Kidney (tissue), 14 donors: ENCODE data around the gene LDLRAD3. TPM values are rescaled to one million over a fixed set of nuclear protein-coding genes. Genes with fewer than 3 reads are reported as not detected.
"Not testable (repeated sequence)": the region's sequence is repeated elsewhere in the genome, so short reads cannot be mapped to it uniquely, and the experiment has no call there.

ENCODE experiments used
- DNase-seq, 5 donors: peaks; one replicate each; pipeline ENCODE4 v3.0.0-alpha.2; 2013 to 2020
- FAIRE-seq: peaks from 2 replicates; lab custom pipeline; 2012; peaks lifted over from hg19 to GRCh38; lab: Jason Lieb, UNC
- H3K27ac ChIP-seq, 2 donors: one replicate each; pipeline ENCODE4 v1.7.0; 2013; ENCODE audit warnings: low read depth in 2 of 2, low read length in 2 of 2, inconsistent platforms in 1 of 2
- H3K27me3 ChIP-seq: one replicate; pipeline ENCODE4 v1.7.1; 2013; ENCODE audit warnings: low read length, inconsistent platforms; ENCODE audit not compliant: control insufficient read depth, insufficient read depth
- H3K36me3 ChIP-seq, 3 donors: one replicate each; pipeline versions ENCODE4 v1.7.0 to v1.7.1; 2013; ENCODE audit warnings: low read length in 3 of 3, control low read depth in 1 of 3, inconsistent platforms in 1 of 3; ENCODE audit not compliant: insufficient read depth in 3 of 3, control insufficient read depth in 2 of 3
- H3K4me1 ChIP-seq, 3 donors: one replicate each; pipeline versions ENCODE4 v1.7.0 to v1.7.1; 2013; ENCODE audit warnings: low read length in 3 of 3, inconsistent platforms in 1 of 3, low read depth in 1 of 3; ENCODE audit not compliant: control insufficient read depth in 2 of 3, insufficient read depth in 2 of 3
- H3K4me3 ChIP-seq, 3 donors: one replicate each; pipeline versions ENCODE4 v1.7.0 to v1.8.1; 2013; ENCODE audit warnings: low read length in 3 of 3, control low read depth in 1 of 3, inconsistent platforms in 1 of 3
- H3K9ac ChIP-seq, 3 donors: one replicate each; pipeline versions ENCODE4 v1.7.0 to v1.7.1; 2013; ENCODE audit warnings: low read length in 3 of 3, control low read depth in 1 of 3, inconsistent platforms in 1 of 3
- H3K9me3 ChIP-seq, 3 donors: one replicate each; pipeline versions ENCODE4 v1.7.0 to v1.7.1; 2013; ENCODE audit warnings: low read length in 3 of 3, control low read depth in 1 of 3, inconsistent platforms in 1 of 3; ENCODE audit not compliant: control insufficient read depth in 2 of 3, insufficient read depth in 1 of 3
- intact Hi-C: fragments of 100-400 bp; cut with DNase I; formaldehyde crosslinking; loops from one replicate; pipeline ENCODE4 v1.11.1; 2022
- polyA plus RNA-seq: library from polyadenylated mRNA; stranded (reverse); fragments of 350-450 nt; fragmentation: Illumina TruSeq; extraction: RNeasy Lipid Tissue Mini Kit (QIAGEN cat#74804); gene quantifications from one replicate; pipeline ENCODE4 v1.2.3, GENCODE V29; 2014; ENCODE audit warnings: low read depth, low replicate concordance; ENCODE audit not compliant: insufficient read depth
- total RNA-seq: library from RNA; stranded (reverse); fragmentation: NEBNext Ultra II Directional; extraction: Animal tissue kit (Norgen Biotek cat#: 25700); gene quantifications from one replicate; pipeline ENCODE4 v1.2.1, GENCODE V29; 2021
- TF ChIP-seq, protein P1 (sequence below): IDR thresholded peaks from 3 replicates; pipeline ENCODE4 v1.5.1; 2012; ENCODE audit warnings: mild to moderate bottlenecking, moderate library complexity, borderline replicate concordance; ENCODE audit not compliant: insufficient read depth; ENCODE audit errors: extremely low read depth
- donor health status: control.
- donor health status: control.
- donor health status: control.
- donor health status: control.
- donor health status: control.
- donor health status: DM: yes; HTN: yes; CAD: no.
- donor health status: Normal renal cell carcinoma (clear cell type).

Gene LDLRAD3
- total and polyA plus RNA-seq, 2 donors from 2014 or later, result 1.2 to 14.2 TPM

DNA sequence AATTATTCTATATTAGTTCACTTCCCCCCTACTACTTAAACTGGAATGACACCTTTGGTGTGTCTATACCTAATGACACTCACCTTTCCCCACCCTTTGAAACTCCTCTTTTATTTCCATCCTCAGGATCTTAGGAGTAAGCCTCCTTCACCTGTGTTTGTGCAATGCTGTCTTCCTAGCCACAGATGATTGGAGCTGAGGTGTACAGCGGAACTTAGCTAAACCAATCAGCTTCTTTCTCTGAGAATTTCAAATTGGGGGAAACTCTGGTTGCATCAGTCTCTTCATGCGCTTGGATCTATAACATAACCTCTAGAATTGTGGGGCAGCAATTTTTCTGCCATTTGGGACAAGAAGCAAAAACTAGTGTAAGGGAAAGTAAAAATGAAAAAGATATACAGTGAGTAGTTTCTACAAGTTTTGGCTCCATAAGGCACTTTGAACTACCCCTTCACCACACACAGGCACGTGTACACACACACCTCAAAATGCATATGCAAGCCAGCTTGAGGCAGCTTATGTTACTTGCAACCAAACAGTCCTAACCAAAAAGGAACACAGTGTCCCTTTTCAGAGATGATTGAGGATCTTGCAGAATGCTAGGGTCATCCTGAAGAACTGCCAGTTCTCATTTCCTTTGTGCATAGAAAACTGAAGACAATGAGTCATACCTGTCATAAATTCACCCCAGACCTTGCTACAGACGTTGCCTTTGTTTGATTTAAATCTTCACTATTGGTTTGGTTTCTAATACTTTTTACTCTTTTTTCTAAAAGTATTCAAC lies 36.0 kb upstream of the LDLRAD3 start:
- no peak overlapping the region for H3K9ac ChIP-seq
- no peaks in the 10 kb centered on the region for H3K4me1 ChIP-seq
- H3K9me3 ChIP-seq, result peaks cover 0 to 5% (median 3%) of the 10 kb centered on the region in 3 donors
- TF ChIP-seq, protein P1, sequence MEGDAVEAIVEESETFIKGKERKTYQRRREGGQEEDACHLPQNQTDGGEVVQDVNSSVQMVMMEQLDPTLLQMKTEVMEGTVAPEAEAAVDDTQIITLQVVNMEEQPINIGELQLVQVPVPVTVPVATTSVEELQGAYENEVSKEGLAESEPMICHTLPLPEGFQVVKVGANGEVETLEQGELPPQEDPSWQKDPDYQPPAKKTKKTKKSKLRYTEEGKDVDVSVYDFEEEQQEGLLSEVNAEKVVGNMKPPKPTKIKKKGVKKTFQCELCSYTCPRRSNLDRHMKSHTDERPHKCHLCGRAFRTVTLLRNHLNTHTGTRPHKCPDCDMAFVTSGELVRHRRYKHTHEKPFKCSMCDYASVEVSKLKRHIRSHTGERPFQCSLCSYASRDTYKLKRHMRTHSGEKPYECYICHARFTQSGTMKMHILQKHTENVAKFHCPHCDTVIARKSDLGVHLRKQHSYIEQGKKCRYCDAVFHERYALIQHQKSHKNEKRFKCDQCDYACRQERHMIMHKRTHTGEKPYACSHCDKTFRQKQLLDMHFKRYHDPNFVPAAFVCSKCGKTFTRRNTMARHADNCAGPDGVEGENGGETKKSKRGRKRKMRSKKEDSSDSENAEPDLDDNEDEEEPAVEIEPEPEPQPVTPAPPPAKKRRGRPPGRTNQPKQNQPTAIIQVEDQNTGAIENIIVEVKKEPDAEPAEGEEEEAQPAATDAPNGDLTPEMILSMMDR, result no peak
- intact Hi-C loops, result no loop called here
- H3K4me3 ChIP-seq, result no peak overlapping the region
- no peak for DNase-seq
- FAIRE-seq, result peak; percentile 15
- H3K27ac ChIP-seq, result no peak overlapping the region
- H3K27me3 ChIP-seq, result no peaks in the 10 kb centered on the region
- H3K36me3 ChIP-seq, result no peaks in the 10 kb centered on the region

DNA sequence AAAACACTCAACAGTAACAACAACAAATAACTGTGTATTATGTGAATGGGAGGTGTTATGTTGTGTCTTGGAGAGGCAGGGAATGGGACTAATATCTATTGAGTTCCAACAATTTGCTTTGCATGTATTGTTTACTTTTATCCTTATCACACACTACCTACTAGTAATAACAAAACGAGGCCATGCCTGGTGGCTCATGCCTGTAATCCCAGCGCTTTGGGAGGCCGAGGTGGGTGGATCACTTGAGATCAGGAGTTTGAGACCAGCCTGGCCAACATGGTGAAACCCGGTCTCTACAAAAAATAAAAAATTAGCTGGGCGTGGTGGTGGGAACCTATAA lies 35.5 kb upstream of the LDLRAD3 start:
- H3K27me3 ChIP-seq, H3K36me3 ChIP-seq, H3K4me3 ChIP-seq, H3K9me3 ChIP-seq, DNase-seq, FAIRE-seq, H3K4me1 ChIP-seq, intact Hi-C loops, H3K9ac ChIP-seq, H3K27ac ChIP-seq: not testable (repeated sequence)

- intact Hi-C loops, result no loop called here
- DNase-seq (no peak), FAIRE-seq (no peak)
- H3K9ac ChIP-seq, result no peak overlapping the region
- H3K4me1 ChIP-seq, result no peaks in the 10 kb centered on the region
- no peak overlapping the region for H3K4me3 ChIP-seq
- no peaks in the 10 kb centered on the region for H3K27me3 ChIP-seq
- no peaks in the 10 kb centered on the region for H3K9me3 ChIP-seq
- no peak overlapping the region for H3K27ac ChIP-seq
- TF ChIP-seq, protein P1, result no peak
- no peaks in the 10 kb centered on the region for H3K36me3 ChIP-seq
These were observed 34.2 kb upstream of the LDLRAD3 start for GRCh38 chr11:35909511-35910265.

- TF ChIP-seq, protein P1, result no peak
- H3K9me3 ChIP-seq, result no peaks in the 10 kb centered on the region
- FAIRE-seq, result no peak
- no peaks in the 10 kb centered on the region for H3K36me3 ChIP-seq
- intact Hi-C loops, result no loop called here
- H3K27ac ChIP-seq, result no peak overlapping the region
- H3K4me1 ChIP-seq, result no peaks in the 10 kb centered on the region
- no peaks in the 10 kb centered on the region for H3K27me3 ChIP-seq
- H3K9ac ChIP-seq, result no peak overlapping the region
- DNase-seq, result no peak
- no peak overlapping the region for H3K4me3 ChIP-seq
These were observed 32.8 kb upstream of the LDLRAD3 start for GRCh38 chr11:35911013-35911412.
